Left renal cortex interstitium (tissue), 4 donors: ENCODE measurements around the gene GRK1. TPM values are rescaled to one million over a fixed set of nuclear protein-coding genes. Genes with fewer than 3 reads are reported as not detected.
"Not testable (repeated sequence)": the region's sequence is repeated elsewhere in the genome, so short reads cannot be mapped to it uniquely, and the experiment has no call there.

ENCODE experiments used
- DNase-seq, 4 donors: peaks; one replicate each; pipeline ENCODE4 v3.0.0-alpha.2; 2013; ENCODE audit warnings: low read depth in 4 of 4, low spot score in 2 of 4, missing footprints in 1 of 4
- polyA plus RNA-seq, 4 donors: library from polyadenylated mRNA; unstranded; fragments of 120-200 nt; gene quantifications; one replicate each; pipeline ENCODE4 v1.2.1, GENCODE V29; 2013; ENCODE audit not compliant: insufficient read length in 4 of 4

GRK1 gene
- under 1 TPM; 0.11 to 0.19 (median 0.15) TPM for polyA plus RNA-seq

DNA sequence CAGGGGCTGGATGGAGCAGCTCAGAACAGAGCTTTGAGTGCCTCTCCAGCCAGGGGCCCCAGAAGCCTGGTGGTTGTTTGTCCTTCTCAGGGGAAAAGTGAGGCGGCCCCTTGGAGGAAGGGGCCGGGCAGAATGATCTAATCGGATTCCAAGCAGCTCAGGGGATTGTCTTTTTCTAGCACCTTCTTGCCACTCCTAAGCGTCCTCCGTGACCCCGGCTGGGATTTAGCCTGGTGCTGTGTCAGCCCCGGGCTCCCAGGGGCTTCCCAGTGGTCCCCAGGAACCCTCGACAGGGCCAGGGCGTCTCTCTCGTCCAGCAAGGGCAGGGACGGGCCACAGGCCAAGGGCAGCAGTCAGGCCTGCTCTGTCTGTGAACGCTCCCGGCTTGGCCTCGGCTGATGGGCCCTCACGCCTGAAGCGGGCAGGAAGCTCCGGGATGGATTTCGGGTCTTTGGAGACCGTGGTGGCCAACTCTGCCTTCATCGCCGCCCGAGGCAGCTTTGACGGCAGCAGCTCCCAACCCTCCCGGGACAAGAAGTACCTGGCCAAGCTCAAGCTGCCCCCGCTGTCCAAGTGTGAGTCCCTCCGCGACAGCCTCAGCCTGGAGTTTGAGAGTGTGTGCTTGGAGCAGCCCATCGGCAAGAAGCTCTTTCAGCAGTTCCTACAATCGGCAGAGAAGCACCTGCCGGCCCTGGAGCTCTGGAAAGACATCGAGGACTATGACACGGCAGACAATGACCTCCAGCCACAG lies at the start of gene GRK1:
GRK1 (plus strand) TSS at position 269 of the 751 bp plus-strand sequence; CDS start at position 437, 168 bp downstream.
- no peak for DNase-seq

DNA sequence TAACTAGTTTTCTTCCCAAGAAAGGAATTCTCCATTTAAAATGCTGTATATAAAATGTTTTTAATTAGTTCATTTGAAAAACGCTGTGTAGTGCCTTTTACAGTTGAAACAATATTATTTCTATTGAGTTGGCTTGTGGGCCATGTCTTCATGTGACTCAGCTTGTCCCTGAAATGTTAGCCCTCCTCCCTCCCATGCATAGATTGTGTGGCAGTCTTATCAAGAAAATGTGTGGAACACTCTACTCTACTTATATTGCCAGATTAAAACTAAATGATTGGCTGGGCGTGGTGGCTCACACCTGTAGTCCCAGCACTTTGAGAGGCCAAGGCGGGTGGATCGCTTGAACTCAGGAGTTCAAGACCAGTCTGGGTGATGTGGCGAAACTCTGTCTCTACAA lies 49.1 kb upstream of the GRK1 start:
- DNase-seq, result no peak

DNA sequence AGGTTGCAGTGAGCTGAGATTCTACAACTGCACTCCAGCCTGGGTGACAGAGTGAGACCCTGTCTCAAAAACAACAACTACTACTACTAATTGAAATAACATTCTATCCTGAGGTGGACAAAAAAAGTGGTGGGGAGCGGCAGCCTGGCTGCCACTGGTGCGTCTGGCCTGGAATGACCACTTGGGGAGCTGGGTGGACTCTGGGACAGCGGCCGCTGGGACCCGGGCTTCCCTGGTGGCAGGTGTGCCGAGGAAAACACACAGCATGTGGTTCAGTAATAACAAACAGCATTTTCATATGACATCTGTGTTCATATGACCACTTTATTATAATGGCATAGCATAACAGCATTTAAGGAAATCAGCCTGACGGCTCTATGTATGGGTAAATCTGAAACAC lies 48.6 kb upstream of the GRK1 start:
- DNase-seq, result no peak

DNA sequence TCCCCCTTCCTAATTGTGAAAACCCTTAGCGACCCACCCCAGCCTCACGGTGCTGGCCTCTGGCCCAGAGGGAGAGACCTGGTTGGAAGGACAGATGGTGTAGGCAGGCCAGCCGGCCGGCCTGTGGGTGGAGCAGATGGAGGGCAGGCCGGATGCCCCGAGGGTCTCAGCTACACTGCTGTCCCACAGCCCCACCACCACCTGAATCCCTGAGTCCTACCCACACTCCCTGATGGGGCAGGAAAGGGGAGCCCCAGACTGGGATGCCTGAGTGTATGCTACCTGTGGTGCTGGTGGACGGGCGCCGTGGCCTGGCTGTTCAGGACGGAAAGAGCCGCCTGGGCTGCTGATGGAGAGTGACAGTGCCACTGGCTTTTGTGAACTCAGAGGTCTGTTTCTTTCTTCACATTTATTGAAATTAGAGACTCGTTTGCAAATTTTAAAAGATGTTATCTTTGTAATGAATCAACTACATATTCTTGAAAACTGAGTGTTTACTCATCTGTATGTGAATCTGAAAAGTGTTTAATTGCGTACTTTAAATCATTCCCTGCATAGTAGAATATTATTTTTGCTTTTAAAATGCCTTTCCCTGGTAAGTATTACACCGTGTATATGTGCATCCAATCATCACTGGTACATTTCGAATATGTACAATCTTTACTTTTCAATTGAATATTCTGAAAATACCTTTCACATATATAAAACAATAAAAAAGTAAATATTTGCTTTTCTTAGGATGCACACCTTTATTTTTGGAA lies 46.8 kb upstream of the GRK1 start:
- no peak for DNase-seq

DNA sequence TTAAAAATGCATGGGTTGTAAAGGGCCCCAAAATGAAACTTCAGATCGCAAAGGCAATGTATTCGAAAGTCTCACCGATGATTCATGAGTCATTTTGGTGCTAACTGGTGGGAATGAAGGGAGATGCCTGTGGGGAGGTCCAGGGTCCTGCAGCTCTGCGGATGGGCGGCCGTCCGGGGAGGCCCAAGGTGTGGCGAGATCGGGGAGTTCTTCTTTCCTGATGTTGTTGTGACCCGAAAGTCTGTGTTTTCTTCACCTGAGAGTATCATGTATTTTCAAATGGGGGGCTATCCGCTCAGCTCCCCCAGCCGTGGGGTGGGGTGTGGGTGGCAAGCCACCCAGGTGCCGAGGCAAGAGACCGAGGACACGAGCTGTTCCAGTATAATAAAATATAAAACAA lies 46.0 kb upstream of the GRK1 start:
- no peak for DNase-seq

DNA sequence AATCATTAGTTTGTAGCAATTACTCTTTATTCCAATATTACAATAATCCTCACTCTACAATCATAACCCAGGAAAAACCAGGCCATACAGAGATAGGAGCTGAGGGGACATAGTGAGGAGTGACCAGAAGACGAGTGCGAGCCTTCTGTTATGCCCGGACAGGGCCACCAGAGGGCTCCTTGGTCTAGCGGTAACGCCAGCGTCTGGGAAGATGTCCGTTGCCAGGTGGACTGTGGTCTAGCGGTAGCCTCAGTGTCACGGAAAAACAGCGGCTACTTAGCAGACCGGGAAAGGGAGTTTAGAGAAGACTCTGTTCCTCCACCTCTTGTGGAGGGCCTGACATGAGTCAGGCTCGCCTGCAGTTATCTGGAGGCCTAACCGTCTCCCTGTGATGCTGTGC lies 45.5 kb upstream of the GRK1 start:
- DNase-seq, result not testable (repeated sequence)

DNA sequence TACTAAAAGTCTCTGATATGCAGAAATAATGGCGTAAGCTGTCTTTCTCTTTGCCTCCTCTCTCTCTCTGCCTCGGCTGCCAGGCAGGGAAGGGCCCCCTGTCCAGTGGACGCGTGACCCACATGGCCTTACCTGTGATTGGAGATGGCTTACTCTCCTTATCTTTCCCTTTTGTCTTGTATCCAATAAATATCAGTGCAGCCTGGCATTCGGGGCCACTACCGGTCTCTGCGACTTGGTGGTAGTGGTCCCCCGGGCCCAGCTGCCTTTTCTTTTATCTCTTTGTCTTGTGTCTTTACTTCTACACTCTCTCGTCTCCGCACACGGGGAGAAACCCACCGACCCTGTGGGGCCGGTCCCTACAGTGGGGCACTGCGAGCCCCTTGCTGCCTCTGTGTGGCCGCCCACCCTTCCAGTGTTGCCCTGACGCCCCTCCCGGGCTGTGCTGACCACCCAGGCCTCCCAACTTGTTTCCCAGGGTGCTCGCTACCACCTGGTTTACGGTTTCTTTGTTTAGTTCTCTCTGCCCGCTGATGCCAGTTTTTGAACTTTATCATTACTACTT lies 45.0 kb upstream of the GRK1 start:
- DNase-seq, result not testable (repeated sequence)

DNA sequence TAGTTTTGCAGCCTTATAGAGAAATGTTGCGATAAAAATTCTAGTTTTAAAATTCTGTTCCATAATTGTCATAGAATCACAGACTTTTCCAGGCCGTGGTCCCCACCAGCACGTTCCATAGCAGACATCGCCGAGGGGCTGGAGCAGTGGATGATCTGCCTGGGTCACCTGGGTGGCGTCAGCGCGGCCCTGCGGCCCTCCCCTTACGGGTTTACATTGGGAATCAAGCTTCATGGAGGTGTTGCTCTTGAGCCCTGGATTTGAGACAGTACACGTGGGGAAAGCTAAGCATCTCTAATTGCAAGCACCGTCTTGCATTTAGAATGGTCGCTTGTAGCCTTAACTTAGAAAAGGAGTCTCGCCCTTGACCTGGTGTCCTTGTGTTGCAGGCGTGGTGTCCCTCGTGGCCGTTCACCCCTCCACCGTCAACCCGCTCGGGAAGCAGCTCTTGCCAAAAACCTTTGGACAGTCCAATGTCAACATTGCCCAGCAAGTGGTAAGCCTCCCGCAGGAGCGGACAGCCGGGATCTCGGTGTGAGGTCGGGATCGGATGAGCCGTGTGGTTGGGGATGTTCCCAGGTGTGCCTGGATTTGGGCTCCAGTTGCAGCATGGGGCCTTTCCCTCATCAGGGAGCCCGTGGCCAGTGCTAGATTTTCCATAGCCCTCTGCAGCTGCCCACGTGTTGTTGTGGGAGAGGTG lies 44.1 kb upstream of the GRK1 start:
- DNase-seq, result no peak

DNA sequence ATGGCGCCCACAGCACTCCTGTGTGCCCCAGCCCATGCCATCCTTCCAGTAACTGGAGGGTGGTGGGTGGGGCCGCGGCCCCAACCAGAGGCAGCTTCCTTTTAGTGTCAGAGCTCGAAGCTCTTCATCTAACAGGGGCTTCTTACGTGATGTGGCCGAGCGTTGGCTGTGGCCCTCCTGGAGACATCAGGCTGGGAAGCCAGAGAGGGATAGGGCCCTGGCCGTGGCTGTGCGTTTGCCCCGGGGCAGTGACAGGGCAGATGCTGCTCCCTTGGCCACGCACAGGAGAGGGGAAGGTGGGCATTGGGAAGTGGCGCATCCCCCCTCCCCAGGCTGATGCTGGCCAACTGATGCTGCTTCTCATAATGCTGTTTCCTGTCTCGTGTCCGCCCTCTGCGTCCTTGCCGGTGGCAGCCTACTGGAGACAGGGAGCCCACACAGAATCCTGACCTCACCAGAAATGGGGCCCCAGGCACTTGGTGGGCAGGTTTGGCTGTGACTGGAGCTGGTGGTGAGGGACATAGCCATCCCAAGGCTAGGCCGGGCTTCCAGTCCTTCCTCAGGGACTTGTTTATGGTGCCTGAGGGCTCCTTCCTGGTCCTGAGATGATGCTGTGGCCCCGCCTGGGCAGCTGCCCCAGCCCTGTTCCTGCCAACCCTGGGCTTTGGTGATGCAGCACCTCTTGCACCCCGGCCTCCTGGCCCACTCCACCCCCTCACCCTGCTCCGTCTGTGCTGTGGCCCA lies 43.4 kb upstream of the GRK1 start:
- no peak for DNase-seq

DNA sequence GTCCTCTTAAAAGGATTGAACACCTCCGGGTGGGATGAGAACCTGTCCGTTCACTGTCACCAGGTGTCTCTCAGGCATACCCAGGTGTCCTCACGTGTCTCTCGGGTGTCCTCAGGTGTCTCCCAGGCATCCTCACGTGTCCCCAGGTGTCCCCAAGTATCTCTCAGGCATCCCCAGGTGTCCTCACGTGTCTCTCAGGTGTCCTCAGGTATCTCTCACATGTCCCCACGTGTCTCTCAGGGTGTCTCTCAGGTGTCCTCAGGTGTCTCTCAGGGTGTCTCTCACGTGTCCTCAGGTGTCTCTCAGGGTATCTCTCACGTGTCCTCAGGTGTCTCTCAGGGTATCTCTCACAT lies 42.8 kb upstream of the GRK1 start:
- no peak for DNase-seq

DNA sequence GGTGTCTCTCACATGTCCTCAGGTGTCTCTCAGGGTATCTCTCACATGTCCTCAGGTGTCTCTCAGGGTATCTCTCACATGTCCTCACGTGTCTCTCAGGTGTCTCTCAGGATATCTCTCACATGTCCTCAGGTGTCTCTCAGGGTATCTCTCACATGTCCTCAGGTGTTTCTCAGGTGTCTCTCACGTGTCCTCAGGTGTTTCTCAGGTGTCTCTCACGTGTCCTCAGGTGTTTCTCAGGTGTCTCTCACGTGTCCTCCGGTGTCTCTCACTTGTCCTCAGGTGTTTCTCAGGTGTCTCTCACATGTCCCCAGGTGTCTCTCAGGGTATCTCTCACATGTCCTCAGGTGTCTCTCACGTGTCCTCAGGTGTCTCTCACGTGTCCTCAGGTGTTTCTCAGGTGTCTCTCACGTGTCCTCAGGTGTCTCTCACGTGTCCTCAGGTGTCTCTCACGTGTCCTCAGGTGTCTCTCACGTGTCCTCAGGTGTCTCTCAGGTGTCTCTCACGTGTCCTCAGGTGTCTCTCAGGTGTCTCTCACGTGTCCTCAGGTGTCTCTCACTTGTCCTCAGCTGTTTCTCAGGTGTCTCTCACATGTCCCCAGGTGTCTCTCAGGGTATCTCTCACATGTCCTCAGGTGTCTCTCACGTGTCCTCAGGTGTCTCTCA lies 42.2 kb upstream of the GRK1 start:
- DNase-seq, result not testable (repeated sequence)

DNA sequence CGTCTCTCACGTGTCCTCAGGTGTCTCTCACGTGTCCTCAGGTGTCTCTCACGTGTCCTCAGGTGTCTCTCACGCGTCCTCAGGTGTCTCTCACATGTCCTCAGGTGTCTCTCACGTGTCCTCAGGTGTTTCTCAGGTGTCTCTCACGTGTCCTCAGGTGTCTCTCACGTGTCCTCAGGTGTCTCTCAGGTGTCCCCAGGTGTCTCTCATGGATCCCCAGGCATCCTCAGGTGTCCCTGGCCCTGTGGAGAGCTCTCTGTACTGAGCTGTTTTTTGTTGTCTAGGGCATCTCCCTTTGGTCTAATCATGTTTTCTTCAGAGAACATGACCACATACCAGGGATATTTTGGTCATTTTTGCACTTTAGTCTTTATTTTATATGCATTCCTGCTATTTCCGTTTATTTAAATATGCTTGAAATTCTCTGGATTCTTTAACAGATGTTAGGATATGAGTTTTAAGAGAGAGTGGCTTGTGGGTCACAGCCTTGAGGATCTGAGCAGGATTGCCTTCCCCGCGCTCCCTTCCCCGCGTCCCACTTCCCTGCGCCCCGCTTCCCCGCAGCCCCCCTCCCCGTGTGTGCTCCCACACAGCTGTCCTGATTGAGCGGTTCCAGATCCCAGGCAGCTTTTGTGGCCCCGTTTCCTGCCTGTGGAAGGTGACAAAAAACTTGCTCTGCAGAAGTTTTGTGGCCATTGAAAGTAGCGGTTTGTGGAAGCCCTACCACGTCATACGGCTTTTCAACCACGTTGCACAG lies 40.9 kb upstream of the GRK1 start:
- DNase-seq, result no peak

DNA sequence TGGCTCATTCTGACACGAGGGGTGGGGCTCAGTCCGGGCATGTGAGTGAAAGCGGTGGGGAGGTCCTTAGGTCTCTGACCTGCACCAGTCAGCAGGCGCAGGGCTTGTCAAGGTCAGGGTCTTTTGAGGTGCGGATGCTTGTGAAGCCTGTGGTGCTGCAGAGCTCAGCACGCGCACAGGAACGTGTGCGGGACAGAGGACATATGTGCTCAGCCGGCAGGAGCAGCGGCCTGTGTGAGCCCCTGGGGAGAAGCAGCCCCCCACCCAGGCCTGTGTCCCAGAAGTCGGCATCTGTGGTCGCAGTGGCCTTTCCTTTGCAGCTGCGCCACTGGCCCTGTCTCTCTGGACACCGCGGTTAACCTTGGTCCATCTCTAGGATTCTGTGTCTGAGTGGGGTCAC lies 39.9 kb upstream of the GRK1 start:
- no peak for DNase-seq

DNA sequence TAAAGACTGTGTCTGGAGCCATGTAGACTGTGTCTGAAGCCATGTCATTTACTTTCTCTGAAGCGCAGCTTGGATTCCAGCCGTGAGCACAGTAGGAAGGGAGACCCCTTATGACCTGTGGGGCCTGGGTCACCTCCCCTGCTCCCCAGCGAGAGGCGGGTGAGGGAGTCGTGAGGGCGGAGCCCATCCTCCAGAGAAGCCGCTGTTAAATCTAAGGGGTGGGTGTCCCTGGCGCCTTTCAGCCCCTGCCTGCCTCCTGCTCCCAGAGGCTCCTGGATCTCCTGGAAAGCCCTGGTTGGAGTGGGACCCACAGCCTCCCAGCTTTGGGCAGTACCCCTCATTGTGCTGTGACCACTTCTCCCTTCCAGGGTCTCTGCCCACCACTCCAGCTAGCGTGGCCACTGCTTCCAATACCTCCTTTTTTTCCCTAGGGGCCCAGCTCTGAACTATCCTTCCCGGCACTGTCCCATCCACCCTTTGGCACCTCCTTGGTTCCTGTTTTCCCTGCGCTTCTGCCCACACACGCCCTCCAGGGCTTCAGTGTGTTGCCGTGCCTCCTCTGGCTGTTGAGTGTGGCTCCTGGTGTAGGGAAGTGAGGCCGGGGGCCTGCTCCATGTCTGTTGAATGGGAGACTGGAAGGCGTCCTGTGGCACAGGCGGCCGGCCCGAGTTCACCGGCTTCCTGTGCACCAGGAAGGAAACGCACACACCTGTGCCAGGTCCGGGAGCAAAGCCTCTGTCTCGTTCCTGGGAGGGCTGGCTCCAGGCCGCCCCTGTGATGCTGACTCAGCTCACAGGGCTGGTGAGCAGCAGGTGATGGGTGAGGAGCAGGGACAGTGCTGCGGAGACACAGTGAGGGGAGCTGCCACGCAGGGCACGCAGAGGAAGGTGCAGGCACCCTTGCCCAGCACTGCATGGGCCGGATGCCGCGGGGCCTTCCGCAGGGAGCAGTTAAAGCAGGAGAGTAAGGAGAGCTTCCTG lies 38.4 kb upstream of the GRK1 start:
- no peak for DNase-seq

DNA sequence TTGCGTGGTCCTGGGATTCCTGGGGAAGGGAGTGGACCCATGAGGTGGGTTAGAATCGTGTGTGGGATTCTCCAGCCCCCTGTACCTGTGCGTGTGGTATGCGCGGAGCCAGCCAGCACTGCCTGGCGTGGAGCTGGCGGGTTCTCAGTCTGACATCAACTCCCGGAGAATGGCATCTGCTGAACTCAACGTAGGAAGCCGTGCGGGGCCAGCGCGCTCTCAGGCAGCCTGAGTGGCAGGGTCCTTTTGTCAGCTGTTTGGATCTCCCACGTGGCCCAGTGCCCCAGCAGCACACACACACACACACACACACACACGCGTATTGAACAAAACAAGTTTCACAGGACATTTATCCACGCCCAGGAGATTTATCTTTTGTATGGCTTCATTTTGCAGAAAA lies 37.2 kb upstream of the GRK1 start:
- DNase-seq, result no peak

DNA sequence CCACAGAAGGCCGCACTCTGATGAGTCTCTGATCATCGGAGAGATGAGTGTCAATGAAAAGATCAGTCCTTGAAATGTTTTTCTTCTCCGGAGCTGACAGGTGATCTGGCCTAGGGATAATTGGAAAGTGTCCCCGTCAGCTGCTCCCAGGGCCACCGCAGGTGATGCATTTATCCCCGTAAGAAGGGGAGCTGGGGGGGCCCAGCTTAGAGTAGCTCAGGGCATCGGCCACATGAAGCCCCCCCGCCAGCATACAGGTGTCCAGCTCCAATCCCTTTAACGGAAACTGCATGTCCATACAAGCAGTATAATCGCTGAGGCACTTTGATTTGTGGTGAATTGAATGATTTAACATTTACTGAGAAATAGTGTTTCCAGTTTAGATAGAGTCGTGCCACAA lies 36.7 kb upstream of the GRK1 start:
- no peak for DNase-seq

DNA sequence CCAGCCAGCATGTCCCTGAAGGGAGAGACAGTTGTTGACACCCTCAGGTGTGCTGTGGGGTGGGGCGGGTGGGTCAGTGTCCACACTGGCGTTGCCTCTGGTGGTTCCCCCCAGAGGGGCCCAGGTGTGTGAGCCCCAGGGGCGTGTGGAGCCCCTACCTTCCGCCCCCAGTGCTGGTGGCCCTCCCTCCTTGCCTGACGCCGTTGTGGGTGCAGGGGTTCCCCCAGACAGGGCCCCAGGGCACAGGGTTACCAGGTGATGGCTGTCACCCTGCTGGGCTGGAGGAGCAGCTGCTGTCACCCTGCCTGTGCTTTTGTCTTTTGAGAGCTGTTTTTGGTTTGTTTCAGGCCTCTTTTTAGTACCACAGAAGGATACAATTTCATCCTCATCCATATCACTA lies 36.2 kb upstream of the GRK1 start:
- no peak for DNase-seq
